GM04503 (cell line): Measurements from ENCODE around the gene NPC1L1.

Experiments used
- DNase-seq: peaks from one replicate; pipeline ENCODE4 v3.0.0-alpha.2; 2012; ENCODE audit warnings: low read depth

The NPC1L1 gene

DNA sequence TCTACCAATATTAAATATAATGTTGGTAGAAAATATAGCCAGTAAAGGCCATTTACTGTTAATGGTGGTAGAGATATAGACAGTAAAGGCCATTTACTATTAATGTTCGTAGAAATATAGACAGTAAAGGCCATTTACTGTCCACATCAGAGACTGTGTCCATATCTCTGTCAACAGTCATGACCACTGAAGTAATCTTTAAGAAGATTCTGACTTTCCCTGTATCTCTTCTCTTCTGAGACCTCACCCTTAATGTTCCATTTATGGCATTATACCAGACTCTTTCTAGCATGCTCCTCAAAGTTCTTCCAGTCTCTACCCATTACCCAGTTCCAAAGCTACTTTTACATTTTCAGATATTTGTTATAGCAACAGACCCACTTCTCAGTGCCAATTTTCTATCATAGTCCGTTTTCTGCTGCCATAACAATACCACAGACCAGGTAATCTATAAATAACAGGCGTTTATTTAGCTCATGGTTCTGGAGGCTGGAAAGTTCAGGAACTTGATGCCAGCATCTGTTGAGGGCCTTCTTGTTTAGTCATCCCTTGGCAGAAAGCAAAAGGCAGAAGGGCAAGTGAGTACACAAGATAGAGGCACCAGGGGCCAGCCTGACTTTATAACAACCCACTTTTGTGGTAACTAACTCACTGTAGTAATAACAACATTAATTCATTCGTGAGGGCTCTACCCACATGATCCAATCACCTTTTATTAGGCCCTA, 42.7 kb downstream of the NPC1L1 start:
- DNase-seq: no peak

DNA sequence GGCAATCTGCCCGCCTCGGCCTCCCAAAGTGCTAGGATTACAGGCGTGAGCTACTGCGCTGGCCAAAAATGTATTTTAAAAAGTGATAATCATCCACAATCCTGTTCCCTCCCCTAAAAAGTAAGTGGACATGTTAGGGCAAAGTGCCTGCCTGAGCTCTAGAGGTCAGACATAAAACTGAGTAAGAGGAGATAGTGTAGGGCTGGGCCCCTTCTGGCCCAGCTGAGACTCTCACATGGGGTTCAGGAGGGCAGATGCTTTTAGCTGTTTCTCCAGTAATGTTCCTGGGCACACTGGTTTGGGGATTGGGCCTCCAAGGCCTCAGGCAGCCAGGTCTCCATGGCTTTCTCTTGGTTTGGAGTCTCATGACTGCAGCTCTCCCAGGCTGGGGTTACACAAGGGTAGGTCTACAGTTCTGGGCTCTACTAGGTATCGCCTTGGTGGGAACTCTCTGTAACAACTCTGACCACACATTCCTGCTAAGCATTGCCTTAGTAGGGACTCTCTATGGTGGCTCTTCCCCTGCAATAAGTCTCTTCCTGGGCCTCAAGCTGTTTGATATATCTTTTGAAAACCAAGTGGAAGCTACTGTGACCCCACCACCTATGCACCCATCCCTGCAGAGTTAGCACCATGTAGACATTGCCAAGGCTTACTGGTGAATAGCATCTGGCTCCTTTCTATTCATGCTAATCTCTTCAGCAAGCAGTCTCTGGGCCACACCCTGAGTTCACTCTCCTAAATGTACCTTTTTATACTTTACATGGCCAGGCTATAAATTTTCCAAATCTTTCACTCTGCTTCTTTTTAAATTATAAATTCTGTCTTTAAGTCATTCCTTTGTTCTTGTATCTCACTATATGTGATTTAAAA, 43.7 kb downstream of the NPC1L1 start:
- DNase-seq: no peak

DNA sequence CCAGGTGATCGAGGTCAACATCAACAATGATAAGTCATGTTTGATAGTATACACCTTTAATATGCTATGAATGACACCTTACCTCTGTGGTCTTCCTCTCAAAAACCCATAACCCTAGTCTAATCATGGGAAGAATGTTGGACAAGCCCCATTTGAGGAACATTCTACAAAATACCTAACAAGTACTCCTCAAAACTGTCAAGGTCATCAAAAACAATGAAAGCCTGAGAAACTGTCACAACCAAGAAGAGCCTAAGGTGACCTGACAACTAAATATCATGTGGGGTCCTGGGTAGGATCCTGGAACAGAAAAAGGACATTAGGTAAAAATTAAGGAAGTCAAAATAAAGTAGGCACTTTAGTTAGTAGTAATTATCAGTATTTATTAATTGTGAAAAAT, 44.7 kb downstream of the NPC1L1 start:
- DNase-seq: no peak

DNA sequence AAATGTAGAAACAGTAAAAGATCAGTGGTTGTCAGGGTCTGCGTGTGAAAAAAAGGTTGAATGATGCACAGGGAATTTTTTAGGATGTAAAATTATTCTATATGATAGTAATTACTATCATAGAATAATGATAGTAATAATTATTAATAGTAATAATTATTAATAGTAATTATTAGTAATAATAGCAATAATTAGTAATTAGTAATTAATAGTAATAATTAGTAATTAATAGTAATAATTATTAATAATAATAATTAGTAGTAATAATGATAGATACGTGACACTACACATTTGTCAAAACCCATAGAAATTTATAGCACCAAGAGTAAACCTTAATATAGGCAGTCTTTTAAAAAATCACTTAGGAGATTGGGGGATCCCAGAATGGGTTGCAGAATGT, 46.2 kb downstream of the NPC1L1 start:
- DNase-seq: no peak

DNA sequence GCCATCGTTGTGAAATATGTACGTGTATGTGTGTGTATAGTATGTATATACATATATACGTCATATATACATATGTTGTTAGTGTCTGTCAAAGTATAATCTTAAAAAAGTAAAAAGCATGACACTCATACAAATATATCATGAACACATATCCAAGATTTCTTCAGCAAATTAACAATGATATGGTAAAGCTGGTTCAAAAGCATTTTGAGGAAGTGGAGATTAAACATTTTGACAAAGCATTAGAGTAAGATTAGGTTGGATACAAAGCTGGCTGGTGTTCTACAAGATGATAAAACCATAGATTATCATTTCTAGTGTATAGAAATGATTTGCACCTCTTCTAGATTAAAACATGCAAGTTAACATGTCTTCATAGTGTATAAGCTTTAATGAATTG, 49.9 kb downstream of the NPC1L1 start:
- no peak for DNase-seq

DNA sequence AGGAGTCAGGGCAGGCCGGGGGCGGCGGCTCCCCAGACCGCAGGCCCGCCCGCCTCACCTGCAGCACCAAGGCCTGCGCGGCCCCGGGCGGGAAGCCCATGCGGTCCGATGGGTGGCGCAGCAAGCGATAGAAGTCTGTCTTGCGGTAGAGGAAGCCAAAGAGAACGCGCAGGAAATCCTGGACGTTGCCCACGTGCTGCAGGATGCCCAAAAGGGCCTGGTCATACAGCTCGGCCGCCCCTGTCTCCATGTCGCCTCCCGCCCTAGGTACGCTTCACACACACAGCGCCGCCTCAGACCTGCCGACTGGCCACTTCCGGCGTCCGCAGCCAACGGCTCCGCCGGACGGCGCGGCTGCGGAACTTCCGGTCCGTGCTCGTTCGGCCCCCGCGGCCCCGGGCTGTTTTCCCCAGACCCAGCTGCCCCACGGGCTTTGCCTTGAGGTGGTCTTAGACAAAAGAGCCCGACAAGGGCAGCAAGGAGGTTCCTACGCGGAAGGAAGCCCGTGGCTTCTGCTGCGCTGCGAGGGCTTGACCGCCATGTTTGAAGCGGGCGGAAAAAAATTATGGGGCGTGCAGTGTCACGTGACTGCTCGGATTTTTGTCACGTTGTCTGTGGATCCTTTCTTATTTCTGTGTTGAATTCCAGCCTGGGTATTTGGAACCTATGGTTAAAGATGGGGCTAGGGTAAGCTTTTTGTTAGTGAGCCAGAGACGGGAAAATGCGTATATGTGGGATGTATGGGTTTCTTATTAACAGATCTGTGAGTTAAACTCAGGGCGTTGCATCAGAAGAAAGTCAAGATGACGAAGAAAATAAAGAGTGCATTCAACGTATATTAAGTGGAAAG, 50.6 kb downstream of the NPC1L1 start, which contains the start of gene NUDCD3:
Gene NUDCD3, minus strand, starts transcription at position 308 of the 850 bp plus-strand sequence. Its CDS starts 58 bp downstream, at position 250.
- DNase-seq: no peak

DNA sequence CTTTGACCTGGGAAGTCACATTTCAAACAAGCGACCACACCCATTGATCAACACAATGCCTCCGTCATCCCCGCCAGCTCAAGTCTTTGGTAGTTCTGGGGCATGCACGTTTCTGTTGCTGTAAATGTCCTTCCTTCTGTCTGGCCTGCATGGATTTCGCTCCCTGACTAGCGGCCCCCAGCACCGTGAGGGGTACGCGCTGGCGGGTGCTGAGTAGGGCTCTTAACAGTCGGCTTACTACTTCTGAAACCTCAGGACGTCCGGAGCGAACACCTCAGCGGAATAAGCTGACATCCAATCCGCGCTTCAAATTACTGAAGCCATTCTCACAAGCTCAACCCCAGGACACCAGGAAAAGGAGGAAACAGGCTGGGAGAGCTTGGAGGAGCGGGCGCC, 51.2 kb downstream of the NPC1L1 start:
- no peak for DNase-seq

DNA sequence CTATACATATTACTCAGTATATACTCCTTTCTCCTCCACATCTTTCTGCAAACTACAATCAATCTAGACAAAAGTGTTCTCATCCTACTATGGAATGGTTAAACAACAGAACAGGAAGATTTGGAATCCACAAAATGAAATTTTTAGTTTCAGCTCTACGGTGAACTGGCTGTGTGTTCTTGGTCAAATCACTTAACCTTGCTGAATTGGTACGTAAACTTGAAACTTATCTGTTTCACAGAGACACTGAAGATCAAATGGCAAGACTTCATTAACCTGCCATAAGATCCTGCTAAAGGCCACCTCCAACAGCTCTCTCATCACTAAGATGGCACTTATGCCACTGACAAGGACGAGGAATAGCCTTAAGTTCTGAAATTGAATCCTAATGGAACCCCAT, 52.2 kb downstream of the NPC1L1 start:
- DNase-seq: no peak

DNA sequence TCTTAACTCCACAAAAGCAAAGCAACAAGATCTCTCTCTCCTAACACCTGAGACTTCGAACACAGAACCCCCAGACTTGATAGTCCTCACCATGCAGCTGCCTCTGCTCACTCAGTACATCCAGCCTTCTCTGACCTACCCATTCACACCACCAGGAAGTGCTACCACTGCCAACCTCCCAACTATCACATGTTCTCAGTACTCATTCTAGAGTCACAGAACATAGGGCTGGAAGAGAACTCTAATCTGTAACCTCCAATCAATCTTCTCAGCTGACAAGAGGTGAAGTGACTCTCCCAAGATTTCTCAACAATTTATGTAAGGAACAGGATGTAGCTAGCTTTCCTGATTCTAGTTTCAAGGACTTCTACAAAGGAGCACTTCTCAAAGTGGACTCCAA, 54.4 kb downstream of the NPC1L1 start:
- DNase-seq: no peak

DNA sequence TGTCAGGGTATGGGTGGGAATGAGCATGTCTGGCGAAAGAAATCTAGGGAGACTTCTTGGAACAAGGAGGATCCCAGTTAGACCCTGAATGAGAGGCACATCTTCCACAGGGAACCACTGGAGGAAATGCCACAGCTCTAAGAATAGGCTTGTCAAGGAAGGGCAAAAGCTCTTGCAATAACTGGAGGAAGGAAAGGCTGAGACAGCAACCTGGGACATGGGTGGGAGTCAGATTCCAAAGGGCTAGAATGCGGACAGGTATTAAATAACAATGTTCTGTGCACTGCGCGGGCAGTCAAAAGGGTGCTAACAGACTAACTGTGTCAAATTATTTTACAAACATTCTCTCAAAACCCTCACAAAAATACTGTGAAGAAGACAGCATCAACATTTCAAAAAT, 55.1 kb downstream of the NPC1L1 start:
- DNase-seq: no peak

DNA sequence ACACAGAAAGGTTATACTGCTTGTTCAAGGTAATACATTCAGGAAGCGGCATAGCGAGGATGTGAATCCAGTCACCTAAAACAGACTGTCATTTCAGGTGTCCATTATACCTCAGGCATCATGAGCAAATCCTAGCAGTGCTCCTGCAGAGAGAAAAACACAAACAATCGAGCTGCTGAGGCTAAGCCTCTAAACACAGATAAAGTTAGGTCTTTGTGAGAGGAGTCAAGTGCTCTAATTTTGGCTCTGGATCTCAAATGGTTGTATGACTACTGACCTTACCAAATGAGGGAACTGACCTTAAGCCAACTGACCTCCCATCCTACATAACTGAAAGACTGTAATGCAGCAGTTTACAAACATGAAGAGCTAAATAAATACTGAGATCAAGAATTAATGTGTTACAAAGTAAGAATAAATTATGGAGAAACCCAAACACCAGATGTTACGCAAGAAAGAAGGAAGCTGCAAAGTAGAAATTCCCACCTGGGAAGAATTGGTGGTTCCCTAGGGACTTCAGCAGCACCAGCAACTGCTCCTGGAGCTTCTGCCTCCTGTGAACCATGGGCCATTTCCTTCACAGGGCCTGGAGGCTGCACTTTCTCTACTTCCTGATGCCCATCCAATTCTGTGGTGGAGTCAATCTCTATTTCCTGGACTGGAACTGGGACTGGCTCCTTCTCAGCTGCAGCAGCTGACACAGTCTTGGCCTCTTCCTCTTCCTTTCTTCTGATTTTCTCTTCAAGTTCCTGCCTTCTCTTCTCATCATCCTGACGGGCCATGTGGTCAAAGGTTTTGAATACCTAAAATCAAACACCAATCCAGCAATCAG, 56.4 kb downstream of the NPC1L1 start:
- no peak for DNase-seq

DNA sequence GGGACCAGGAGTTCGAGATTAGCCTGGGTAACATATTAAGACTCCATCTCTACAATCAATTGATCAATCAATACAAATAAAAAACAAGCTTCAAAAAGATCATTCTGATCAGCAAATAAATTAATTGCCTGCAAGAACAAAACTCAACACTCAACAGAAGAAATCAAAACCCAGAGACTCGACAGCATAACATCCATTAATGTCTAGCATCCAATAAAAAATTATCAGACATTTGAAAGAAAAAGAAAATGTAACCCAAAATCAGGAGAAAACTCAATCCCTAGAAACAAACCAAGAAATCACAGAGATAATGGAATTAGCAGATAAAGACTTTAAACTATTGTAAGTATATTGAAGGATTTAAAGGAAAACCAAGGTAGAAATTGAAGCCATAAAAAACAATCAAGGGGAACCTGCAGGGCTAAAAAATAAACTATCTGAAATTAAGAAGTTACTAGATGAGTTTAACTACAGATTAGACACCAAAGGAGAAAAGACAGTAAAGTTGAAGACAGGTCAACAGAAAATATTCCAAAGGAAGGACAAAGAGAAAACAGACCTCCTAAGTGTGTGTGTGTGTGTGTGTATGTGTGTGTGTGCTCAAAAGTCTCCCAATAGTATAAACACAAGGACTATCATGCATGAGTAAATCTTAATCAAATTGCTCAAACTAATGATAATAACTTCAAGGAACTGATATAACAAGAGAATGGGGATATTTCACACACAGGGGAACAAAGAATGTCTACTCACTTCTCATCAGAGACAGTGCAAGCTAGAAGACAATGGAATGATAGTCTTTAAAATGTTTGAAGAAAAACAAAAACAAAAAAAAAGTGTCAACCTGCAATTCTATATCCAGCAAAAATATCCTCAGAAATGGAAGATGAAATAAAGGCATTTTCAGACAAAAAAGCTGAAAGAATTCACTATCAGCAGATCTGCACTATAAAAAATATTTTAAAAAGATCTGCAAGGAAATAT, 58.3 kb downstream of the NPC1L1 start:
- DNase-seq: no peak

DNA sequence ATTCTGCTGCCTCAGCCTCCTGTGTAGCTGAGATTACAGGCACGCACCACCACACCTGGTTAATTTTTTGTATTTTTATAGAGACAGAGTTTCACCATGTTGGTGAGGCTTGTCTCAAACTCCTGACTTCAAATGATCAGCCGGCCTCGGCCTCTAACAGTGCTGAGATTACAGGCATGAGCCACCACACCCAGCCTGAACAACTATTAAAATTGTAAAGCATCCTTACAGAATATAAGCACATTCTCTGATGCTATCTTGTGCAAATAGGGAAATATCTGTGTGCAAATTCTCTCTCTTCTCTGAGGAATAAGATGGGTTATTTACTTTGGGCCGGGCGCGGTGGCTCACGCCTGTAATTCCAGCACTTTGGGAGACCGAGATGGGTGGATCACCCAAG, 63.2 kb downstream of the NPC1L1 start:
- DNase-seq: no peak

DNA sequence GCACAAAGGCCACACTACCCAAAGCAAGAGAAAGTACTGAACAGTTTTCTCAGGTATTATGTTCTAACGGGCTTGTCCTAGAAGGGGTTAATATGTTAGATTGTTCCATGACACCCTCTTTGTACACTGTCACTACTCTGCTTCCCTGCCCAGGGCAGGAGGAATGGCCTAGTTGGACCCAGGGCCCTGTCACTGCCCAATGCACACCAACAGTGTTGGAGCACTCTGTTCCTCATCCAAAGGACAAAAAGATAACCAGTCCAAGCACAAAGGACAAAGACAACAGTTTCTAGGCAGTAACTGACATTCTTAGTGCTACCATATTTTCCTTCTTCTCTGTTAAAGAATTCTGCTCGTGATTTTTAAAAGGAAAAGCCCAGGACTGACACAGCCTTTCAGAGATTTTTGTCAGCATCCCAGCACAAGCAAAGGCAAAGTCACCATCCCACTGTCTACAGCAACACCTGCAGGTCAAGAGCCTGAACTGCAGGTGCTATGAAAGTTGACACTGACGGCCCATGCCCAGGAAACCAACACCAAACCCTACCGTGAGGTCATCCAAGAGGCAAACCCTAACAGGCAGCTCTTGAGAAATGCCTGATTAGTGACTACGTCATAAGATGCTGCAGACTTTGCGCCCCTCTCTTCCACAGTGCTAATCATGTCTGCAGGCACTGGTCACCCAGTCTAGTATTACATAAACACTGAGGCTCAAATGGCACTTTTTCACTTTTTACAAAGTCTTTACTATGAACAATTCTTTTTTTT, 63.9 kb downstream of the NPC1L1 start:
- DNase-seq: no peak

DNA sequence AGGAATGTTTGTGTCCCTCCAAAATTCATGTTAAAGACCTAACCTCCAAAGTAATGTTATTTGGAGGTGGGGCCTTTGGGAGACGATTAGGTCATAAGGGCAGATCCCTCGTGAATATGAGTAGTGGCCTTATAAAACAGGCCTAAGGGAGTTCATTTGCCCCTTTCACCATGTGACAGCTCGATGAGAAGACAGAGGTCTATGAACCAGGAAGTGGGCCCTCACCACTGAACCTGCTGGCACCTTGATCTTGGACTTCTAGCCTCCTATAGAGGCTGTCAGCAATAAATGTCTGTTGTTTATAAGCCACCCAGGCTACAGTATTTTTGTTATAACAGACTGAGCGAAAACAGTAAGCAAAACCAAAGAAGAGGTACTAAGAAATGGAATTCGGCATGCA, 64.8 kb downstream of the NPC1L1 start:
- no peak for DNase-seq

DNA sequence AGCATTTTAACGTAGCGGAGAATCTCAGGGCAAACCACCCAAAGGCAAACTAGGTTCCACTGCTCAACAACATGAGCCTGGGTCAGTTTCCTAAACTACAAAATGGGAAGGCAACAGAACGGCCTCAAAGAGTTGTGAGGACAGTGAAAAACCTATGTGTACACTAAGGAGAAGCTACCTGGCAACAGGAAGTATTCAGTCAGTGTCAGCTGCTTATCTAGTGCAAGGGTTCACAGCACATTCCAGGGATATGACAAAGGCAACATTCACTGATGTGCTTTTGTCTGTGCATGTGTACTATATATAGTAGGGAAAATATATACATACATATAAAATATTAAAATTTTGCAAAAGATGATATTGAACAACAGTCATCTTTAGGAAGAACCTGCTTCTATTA, 67.8 kb downstream of the NPC1L1 start:
- DNase-seq: no peak

DNA sequence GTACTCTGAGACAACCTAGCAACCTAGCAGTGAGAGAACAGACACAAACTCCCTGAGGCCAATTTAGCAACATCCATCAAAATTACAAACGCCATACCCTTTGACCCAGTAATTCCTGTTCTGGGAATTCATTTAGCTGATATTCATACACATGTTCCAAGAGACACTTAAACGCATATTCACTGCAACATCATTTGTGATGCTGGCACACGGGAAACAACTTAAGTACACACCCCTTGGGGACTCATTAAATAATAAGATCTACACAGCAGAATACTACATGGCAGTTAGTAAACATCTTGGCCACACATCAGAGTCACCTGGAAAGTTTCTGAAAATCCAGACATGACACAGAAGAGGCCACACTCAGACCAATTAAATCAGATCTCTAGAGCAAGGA, 68.3 kb downstream of the NPC1L1 start:
- no peak for DNase-seq

DNA sequence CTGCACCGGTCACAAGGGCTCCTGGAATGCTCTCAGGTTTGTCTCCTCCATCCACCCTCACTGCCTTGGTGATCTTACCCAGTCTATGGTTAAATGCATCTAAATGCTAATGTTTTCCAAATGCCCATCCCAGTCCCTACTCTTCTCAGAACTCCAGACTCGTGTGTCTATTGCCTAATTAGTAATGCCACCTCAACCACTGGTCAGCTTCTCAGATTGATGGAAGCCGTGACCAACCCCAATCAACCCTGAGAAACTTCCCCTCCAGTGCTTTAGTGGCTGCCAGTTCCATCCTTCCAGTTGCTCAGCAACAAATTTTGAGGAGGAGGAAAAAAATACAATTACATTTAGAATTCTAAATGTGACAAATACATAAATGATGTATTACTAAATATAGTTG, 69.3 kb downstream of the NPC1L1 start:
- no peak for DNase-seq

DNA sequence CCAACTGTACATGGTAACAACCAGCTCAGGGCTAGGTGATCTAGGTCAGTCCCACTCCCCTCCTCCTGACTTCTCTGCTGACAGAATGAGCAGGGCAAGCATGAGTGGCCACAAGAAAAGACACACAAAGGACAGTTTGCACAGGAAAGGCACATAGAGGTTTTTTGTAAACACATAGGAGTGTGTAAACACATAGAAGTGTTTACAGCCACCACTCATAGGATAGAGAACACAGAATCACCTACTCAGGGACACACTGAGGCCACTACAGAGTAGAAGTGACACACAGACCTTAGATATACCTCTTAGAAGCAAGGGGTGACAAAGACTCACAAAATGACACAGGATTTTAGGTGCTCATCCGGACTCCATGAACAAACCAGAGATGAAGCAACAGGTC, 69.7 kb downstream of the NPC1L1 start:
- DNase-seq: no peak
